HG03095 (cell line): ENCODE results near the gene VENTX.
"Not testable (repeated sequence)": the region's sequence is repeated elsewhere in the genome, so short reads cannot be mapped to it uniquely, and the experiment has no call there.

Source experiments
- ATAC-seq: cut with Tn5 transposase; IDR thresholded peaks from one replicate; pipeline ENCODE4 v1.9.1; 2021; ENCODE audit warnings: moderate library complexity; ENCODE audit not compliant: unreplicated experiment

VENTX gene

DNA sequence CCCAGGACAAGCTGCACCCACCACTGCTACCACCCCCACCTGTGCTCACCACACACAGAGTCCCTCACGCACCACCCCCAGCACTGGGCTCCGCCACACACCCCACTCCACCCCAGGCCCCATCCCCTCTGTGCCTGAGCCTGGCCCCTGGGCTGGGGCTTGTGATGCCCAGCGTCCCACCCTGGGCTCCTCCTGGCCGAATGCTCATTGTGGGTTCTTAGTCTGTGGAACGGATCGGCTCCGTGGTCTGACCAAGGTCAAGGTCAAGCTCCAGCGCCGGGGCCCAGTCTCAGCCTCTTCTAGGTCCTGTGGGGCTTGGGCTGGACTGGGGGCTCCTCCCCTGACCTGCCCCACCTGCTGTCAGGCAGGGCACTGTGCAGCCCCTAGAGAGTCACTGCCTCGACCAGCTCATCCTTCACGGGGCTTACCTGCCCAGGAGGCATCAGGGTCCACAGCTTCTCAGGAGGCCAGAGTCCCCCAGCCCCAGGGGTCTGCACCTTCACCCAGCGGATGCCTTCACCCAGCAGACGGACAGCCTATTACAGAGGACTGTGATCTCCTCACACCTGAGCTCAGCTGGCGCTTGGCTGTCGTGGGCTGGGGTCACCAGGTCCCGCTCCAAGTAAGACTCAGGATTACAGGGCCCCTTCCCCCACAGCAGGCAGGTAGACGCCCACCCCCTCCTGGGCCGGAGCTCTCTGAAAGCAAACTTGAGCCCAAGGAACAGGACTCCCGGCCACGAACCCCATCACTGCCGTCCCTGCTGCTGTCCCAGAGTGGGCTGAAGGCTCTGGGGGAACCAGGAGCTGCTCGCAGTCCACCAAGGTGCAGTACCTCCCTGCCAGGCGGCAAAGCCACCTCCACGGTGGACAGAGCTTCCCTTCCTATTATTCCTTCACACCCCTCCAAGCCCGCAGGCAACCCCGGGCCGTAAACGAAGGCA lies 22.9 kb upstream of the VENTX start:
- no peak for ATAC-seq

DNA sequence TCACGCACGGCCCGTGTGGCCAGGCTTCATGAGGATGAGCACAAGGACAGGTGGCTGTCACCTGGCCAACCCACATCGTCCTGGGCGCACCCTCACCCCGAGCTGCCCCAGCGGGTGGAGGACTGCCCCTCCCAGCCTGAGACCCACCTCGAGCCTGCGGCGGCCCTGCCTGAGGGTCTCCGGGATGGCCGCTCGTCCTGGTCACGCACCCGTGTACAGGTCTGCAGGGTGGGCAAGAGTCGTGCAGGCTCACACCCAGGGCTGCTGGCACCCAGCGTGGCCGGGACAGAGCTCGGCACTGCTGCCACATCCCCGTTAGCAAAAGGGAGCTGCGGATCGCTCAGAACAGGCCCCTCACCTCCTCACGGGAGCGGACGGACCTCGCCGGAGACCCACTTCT lies 22.1 kb upstream of the VENTX start:
- ATAC-seq = no peak

DNA sequence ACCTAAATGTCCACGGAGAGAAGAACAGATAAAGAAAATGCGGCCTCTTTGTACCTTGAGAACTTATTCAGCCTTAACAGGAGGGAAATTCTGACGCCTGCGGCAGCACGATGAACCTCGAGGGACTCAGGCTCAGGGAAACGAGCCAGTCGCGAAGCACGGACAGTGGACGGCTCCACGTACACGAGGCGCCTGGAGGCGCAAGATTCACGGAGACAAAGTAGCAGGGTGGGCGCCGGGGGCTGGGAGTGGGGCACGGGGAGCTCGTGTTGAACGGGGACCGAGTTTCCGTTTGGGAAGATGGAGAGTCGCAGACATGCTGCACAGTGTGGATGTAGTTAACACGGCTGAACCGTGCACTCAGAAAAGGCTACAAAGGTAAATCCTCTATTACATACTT lies 20.9 kb upstream of the VENTX start:
- no peak for ATAC-seq

GRCh38 chr10:133217800-133218589 lies 19.7 kb upstream of the VENTX start:
- no peak for ATAC-seq

GRCh38 chr10:133218891-133219290 lies 18.8 kb upstream of the VENTX start:
- no peak for ATAC-seq

- ATAC-seq = no peak
Measured at GRCh38 chr10:133219782-133220181, 17.9 kb upstream of the VENTX start.

GRCh38 chr10:133221331-133221730 lies 16.3 kb upstream of the VENTX start:
- ATAC-seq = no peak

DNA sequence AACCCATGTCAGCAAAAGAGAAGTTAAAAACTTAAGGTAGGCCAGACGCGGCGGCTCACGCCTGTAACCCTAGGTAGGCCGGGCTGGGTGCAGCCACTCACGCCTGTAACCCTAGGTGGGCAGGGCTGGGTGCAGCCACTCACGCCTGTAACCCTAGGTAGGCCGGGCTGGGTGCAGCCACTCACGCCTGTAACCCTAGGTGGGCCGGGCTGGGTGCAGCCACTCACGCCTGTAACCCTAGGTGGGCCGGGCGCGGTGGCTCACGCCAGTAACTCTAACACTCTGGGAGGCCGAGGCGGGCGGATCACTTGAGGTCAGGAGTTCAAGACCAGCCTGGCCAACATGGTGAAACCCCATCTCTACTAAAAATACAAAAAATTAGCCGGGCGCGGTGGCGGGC lies 15.9 kb upstream of the VENTX start:
- not testable (repeated sequence) for ATAC-seq

GRCh38 chr10:133224076-133224475 lies 13.6 kb upstream of the VENTX start:
- ATAC-seq = no peak

- ATAC-seq = no peak
Measured at GRCh38 chr10:133224756-133225372, 12.8 kb upstream of the VENTX start.

DNA sequence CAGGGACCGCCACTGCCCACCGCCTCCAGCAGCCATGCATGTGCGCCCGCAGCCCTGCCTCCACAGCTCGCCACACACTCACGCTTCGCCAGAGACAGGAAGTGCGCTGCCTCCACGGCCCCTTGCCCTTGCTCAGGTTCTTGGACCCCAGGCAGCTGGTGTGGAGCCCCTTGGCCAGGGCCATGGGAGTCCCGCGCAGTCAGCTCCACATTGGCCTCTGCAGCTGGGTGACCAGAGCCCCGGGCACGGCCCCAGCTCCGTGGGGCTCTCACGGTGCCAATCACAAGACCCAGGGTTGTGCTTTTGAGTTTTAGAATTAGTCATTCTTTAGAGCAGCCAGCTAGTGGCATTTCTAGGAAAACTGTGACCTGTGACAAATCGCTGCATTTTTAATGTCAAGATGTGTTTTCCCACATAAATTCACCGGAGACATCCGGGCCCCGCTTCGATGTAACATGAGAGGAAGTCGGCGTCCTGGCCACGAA lies 11.9 kb upstream of the VENTX start:
- no peak for ATAC-seq

GRCh38 chr10:133226251-133226808 lies 11.3 kb upstream of the VENTX start:
- ATAC-seq = no peak

DNA sequence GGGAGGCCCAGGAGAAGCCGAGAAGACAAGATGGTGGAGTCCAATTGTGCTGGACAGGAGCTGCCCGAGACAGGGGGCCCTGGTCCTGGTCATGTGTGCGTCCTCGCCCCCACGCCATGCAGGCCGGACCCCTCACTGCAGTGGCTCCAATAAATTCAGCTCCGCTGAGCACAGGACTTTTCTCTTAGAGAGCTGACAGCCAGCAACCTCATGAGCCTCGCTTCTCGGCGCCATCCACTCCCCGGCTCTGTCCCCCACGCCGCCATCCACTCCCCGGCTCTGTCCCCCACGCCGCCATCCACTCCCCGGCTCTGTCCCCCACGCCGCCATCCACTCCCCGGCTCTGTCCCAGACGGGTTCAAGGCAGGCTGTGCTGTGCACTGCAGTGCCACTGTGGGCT lies 10.4 kb upstream of the VENTX start:
- no peak for ATAC-seq

- no peak for ATAC-seq
Measured at GRCh38 chr10:133229265-133230043, 8.2 kb upstream of the VENTX start.

DNA sequence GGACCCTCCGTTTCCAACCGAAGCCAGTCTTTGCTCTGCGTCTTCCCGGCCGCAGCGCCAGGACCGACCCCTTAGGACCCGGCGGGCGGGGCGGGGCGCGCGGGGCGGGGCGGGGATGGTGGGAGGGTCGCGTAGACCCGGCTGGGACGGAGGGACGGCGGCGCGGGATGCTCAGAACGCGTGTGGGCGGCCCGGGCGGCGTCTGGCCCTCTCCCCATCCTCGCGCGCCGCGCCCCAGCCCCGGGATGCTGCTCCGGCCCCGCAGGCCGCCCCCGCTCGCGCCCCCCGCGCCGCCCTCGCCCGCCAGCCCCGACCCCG lies 7.7 kb upstream of the VENTX start, which contains the start of gene UTF1:
Gene UTF1 (plus strand): TSS at position 174 of the 318 bp plus-strand sequence. CDS start 72 bp downstream, at position 246.
- ATAC-seq = no peak

DNA sequence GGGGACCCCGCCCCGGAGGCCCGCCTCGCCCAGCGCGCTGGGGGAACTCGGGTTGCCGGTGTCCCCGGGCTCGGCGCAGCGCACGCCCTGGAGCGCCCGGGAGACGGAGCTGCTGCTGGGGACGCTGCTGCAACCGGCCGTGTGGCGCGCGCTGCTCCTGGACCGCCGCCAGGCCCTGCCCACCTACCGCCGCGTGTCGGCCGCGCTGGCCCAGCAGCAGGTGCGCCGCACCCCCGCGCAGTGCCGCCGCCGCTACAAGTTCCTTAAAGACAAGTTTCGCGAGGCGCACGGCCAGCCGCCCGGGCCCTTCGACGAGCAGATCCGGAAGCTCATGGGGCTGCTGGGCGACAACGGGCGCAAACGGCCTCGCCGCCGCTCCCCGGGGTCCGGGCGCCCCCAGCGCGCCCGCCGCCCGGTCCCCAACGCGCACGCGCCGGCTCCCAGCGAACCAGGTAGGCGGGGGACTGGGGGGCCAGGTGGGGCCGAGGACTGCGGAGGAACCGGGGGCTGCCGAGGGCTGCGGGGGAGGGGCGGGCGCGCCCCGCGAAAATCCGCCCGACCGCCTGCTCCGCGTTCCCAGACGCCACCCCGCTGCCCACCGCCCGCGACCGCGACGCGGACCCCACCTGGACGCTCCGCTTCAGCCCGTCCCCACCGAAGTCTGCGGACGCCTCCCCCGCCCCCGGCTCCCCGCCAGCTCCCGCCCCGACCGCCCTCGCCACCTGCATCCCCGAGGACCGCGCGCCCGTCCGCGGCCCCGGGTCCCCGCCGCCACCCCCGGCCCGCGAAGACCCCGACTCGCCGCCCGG lies 7.1 kb upstream of the VENTX start:
- ATAC-seq = no peak

- ATAC-seq = no peak
Measured at GRCh38 chr10:133231244-133231945, 6.3 kb upstream of the VENTX start.

DNA sequence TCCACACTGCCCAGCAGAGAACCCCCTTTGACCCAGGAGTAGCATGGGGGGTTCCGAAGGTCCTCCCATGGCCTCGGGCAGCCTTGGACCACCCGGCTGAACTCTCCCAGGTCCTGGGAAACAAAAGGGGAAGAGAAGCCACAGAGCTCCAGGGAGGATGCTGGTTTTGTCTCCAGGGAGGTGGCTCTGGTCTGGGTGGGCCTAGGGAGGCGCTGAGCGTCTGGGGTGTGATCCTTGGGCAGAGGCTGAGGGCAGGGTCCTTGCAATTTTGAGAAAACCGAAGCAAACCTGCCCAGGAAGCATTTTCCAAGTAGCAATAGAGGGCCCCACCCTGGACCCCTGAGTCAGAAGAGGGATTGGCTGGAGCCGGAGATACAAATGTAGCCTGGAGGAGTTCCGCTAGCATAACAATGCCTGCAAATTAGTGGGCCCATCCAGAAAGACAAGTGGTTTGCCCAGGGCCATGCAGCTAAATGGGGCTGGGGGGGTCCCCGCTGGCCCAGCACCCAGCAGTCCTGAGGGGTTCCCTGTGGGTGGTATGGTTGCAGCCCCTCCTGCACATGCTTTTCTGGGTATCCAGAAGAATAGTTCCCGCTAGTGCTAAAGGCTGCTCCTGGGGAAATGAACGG lies 5.6 kb upstream of the VENTX start:
- no peak for ATAC-seq
